GM10847 (cell line): ENCODE measurements around the gene COBL.

Source experiments
- POLR2A ChIP-seq: IDR thresholded peaks from 2 replicates; pipeline ENCODE4 v1.6.1; 2011; ENCODE audit not compliant: insufficient read length; ENCODE audit errors: extremely low read depth

The COBL gene

GRCh38 chr7:51121036-51121790 is 195.4 kb downstream of the COBL start:
- no peak for TF ChIP-seq POLR2A

- TF ChIP-seq POLR2A: no peak
Observed at GRCh38 chr7:51118628-51119027, 198.0 kb downstream of the COBL start.

- TF ChIP-seq POLR2A: no peak
Observed at GRCh38 chr7:51114501-51114900, 202.1 kb downstream of the COBL start.

- TF ChIP-seq POLR2A: no peak
Observed at GRCh38 chr7:51113962-51114361, 202.6 kb downstream of the COBL start.

GRCh38 chr7:51113560-51113959 is 203.0 kb downstream of the COBL start:
- TF ChIP-seq POLR2A: no peak

- TF ChIP-seq POLR2A: no peak
Observed at GRCh38 chr7:51111241-51111940, 205.2 kb downstream of the COBL start.

- TF ChIP-seq POLR2A: no peak
Observed at GRCh38 chr7:51108134-51108533, 208.5 kb downstream of the COBL start.

GRCh38 chr7:51104278-51104677 is 212.3 kb downstream of the COBL start:
- TF ChIP-seq POLR2A: no peak

- no peak for TF ChIP-seq POLR2A
Observed at GRCh38 chr7:51103718-51104117, 212.9 kb downstream of the COBL start.

GRCh38 chr7:51102828-51103227 is 213.8 kb downstream of the COBL start:
- TF ChIP-seq POLR2A: no peak

- no peak for TF ChIP-seq POLR2A
Observed at GRCh38 chr7:51101111-51101757, 215.4 kb downstream of the COBL start.

GRCh38 chr7:51090411-51090810 is 226.2 kb downstream of the COBL start:
- no peak for TF ChIP-seq POLR2A

- no peak for TF ChIP-seq POLR2A
Observed at GRCh38 chr7:51085034-51085692, 231.4 kb downstream of the COBL start.

GRCh38 chr7:51084121-51084520 is 232.5 kb downstream of the COBL start:
- TF ChIP-seq POLR2A: no peak

- TF ChIP-seq POLR2A: no peak
Observed at GRCh38 chr7:51082940-51083533, 233.6 kb downstream of the COBL start.
